GM08714 (cell line): Measurements from ENCODE around the gene VPS54.
A peak's percentile ranks its signal among the peaks of the same experiment; 100 is the strongest.

Experiments used
- H3K4me3 ChIP-seq: fragments of 200-500 bp; sonication (Bioruptor generic); 2 replicates; pipeline ENCODE4 v1.5.1; 2014; ENCODE audit warnings: mild to moderate bottlenecking, low read length, inconsistent platforms
- ZNF274 ChIP-seq: IDR thresholded peaks from 2 replicates; pipeline ENCODE4 v1.6.1; 2012; ENCODE audit warnings: mild to moderate bottlenecking, low read depth, low read length

The VPS54 gene

GRCh38 chr2:64019083-64019974 is at the start of gene VPS54:
VPS54 (minus strand) TSS chr2:64019428; CDS start chr2:63983999, 35,429 bp downstream.
- no peak for TF ChIP-seq ZNF274
- H3K4me3 ChIP-seq: peak within 1 kb of the TSS; percentile 94

GRCh38 chr2:64067326-64067725 is 48.1 kb upstream of the VPS54 start:
- no peak for TF ChIP-seq ZNF274
- no peak overlapping the region for H3K4me3 ChIP-seq

GRCh38 chr2:64065516-64065915 is 46.3 kb upstream of the VPS54 start:
- no peak overlapping the region for H3K4me3 ChIP-seq
- no peak for TF ChIP-seq ZNF274

GRCh38 chr2:64063924-64064331 is 44.7 kb upstream of the VPS54 start:
- TF ChIP-seq ZNF274: no peak

GRCh38 chr2:64063454-64063853 is 44.2 kb upstream of the VPS54 start:
- no peak overlapping the region for H3K4me3 ChIP-seq
- TF ChIP-seq ZNF274: no peak

More at GRCh38 chr2:64063924-64064331, 44.7 kb upstream of the VPS54 start:
- H3K4me3 ChIP-seq: no peak overlapping the region

- H3K4me3 ChIP-seq: no peak overlapping the region
- no peak for TF ChIP-seq ZNF274
These were observed 43.6 kb upstream of the VPS54 start for GRCh38 chr2:64062840-64063239.

- H3K4me3 ChIP-seq: no peak overlapping the region
- TF ChIP-seq ZNF274: no peak
These were observed 40.0 kb upstream of the VPS54 start for GRCh38 chr2:64059270-64059669.

- H3K4me3 ChIP-seq: no peak overlapping the region
- no peak for TF ChIP-seq ZNF274
These were observed 36.8 kb upstream of the VPS54 start for GRCh38 chr2:64056021-64056420.

GRCh38 chr2:64054161-64054915 is 35.1 kb upstream of the VPS54 start:
- TF ChIP-seq ZNF274: no peak
- no peak overlapping the region for H3K4me3 ChIP-seq

- no peak for TF ChIP-seq ZNF274
- no peak overlapping the region for H3K4me3 ChIP-seq
These were observed 33.4 kb upstream of the VPS54 start for GRCh38 chr2:64052463-64053241.

- no peak overlapping the region for H3K4me3 ChIP-seq
- TF ChIP-seq ZNF274: no peak
These were observed 30.5 kb upstream of the VPS54 start for GRCh38 chr2:64049633-64050220.

GRCh38 chr2:64045938-64046337 is 26.7 kb upstream of the VPS54 start:
- no peak for TF ChIP-seq ZNF274

GRCh38 chr2:64040161-64040560 is 20.9 kb upstream of the VPS54 start:
- no peak for TF ChIP-seq ZNF274
- no peak overlapping the region for H3K4me3 ChIP-seq

More at GRCh38 chr2:64045938-64046337, 26.7 kb upstream of the VPS54 start:
- no peak overlapping the region for H3K4me3 ChIP-seq
